ENCODE data around the gene CABP2. TPM values are rescaled to one million over a fixed set of nuclear protein-coding genes. Genes with fewer than 3 reads are reported as not detected.

The CABP2 gene
- total RNA-seq, 1 experiment from 2014 or later = not detected

- ChIA-PET CTCF (interaction anchor here (0.5 kb wide), 1 partner anchor 238 kb away, joined by 9 read pairs; no protein-coding TSS in a partner anchor), POLR2A (ENCODE audit: unreplicated experiment) (no interaction called here)
- Histone ChIP-seq H3K4me3 (no peak overlapping the region), H3K27ac (no peak overlapping the region), H4K20me1 (ENCODE audit: insufficient read depth) (no peaks in the 10 kb centered on the region), H3K27me3 (ENCODE audit: insufficient read depth, low read depth) (no peaks in the 10 kb centered on the region), H3K36me3 (ENCODE audit: low read depth) (peaks cover 7% of the 10 kb centered on the region; the same call in 1 of the 2 replicates), H3K4me2 (no peak overlapping the region), H3K79me2 (ENCODE audit: low read depth) (peaks cover 19% of the 10 kb centered on the region), H3K9me2 (ENCODE audit: insufficient read depth) (no peaks in the 10 kb centered on the region), H2AFZ (no peak overlapping the region), H3F3A (ENCODE audit: insufficient read depth, low read depth) (peaks cover 29% of the 10 kb centered on the region), H3K9me3 (ENCODE audit: insufficient read depth, low read depth) (no peaks in the 10 kb centered on the region), H3K4me1 (replicated peaks; ENCODE audit: insufficient read depth) (peaks cover 18% of the 10 kb centered on the region)
- intact Hi-C loops (cut with micrococcal nuclease; ENCODE audit: unreplicated experiment) = no loop called here
- BruUV-seq (replicated peaks) = no TSS peak
- DNase-seq = no peak
- TF ChIP-seq EZH2 (IDR thresholded peaks at IDR 0.05; ENCODE audit: low read depth) (no peak), CTCF (conservative IDR thresholded peaks at IDR 0.05) (no peak)
Observed at GRCh38 chr11:67500831-67501715, 22.2 kb downstream of the CABP2 start.

- Histone ChIP-seq H3K79me2 (ENCODE audit: low read depth) (peaks cover 19% of the 10 kb centered on the region), H4K20me1 (ENCODE audit: insufficient read depth) (no peaks in the 10 kb centered on the region), H3K9me2 (ENCODE audit: insufficient read depth) (no peaks in the 10 kb centered on the region), H3K27ac (no peak overlapping the region), H3K4me2 (no peak overlapping the region), H3K4me1 (replicated peaks; ENCODE audit: insufficient read depth) (peaks cover 14% of the 10 kb centered on the region), H2AFZ (no peak overlapping the region), H3F3A (ENCODE audit: insufficient read depth, low read depth) (peaks cover 24% of the 10 kb centered on the region), H3K27me3 (ENCODE audit: insufficient read depth, low read depth) (no peaks in the 10 kb centered on the region), H3K9me3 (ENCODE audit: insufficient read depth, low read depth) (no peaks in the 10 kb centered on the region), H3K4me3 (no peak overlapping the region), H3K36me3 (ENCODE audit: low read depth) (peaks cover 7% of the 10 kb centered on the region; the same call in 1 of the 2 replicates)
- BruUV-seq (replicated peaks) = no TSS peak
- intact Hi-C loops (cut with micrococcal nuclease; ENCODE audit: unreplicated experiment) = no loop called here
- ChIA-PET CTCF (no interaction called here), POLR2A (ENCODE audit: unreplicated experiment) (no interaction called here)
- TF ChIP-seq EZH2 (IDR thresholded peaks at IDR 0.05; ENCODE audit: low read depth) = no peak
- no peak for TF ChIP-seq CTCF (conservative IDR thresholded peaks at IDR 0.05)
- no peak for DNase-seq
Observed at GRCh38 chr11:67500484-67500821, 22.8 kb downstream of the CABP2 start.

GRCh38 chr11:67499808-67500483 lies 23.3 kb downstream of the CABP2 start:
- Histone ChIP-seq H2AFZ (no peak overlapping the region), H3K36me3 (ENCODE audit: low read depth) (peaks cover 7% of the 10 kb centered on the region; the same call in 1 of the 2 replicates), H3K9me2 (ENCODE audit: insufficient read depth) (no peaks in the 10 kb centered on the region), H3K9me3 (ENCODE audit: insufficient read depth, low read depth) (no peaks in the 10 kb centered on the region), H3K4me3 (no peak overlapping the region), H3K27me3 (ENCODE audit: insufficient read depth, low read depth) (no peaks in the 10 kb centered on the region), H4K20me1 (ENCODE audit: insufficient read depth) (no peaks in the 10 kb centered on the region), H3F3A (ENCODE audit: insufficient read depth, low read depth) (peaks cover 20% of the 10 kb centered on the region), H3K4me1 (replicated peaks; ENCODE audit: insufficient read depth) (peaks cover 12% of the 10 kb centered on the region), H3K4me2 (no peak overlapping the region), H3K27ac (no peak overlapping the region), H3K79me2 (ENCODE audit: low read depth) (peaks cover 19% of the 10 kb centered on the region)
- no peak for TF ChIP-seq CTCF (conservative IDR thresholded peaks at IDR 0.05)
- TF ChIP-seq EZH2 (IDR thresholded peaks at IDR 0.05; ENCODE audit: low read depth) = no peak
- POLR2A ChIA-PET (ENCODE audit: unreplicated experiment) = no interaction called here
- CTCF ChIA-PET = no interaction called here
- DNase-seq = no peak
- BruUV-seq (replicated peaks) = no TSS peak
- intact Hi-C loops (cut with micrococcal nuclease; ENCODE audit: unreplicated experiment) = no loop called here

Measured in PC-9 (cell line).